Common myeloid progenitor, CD34-positive (primary cell): ENCODE data around the gene TGFA.

Experiments
- CTCF ChIA-PET: fragments of 350-600 bp; sonication (Branson Sonifier 250); formaldehyde crosslinking; loops from one replicate; lab custom pipeline; 2021; ENCODE audit warnings: antibody characterized with exemption; lab: Charles Lee
- POLR2A ChIA-PET: fragments of 350-600 bp; sonication (Branson Sonifier 250); formaldehyde crosslinking; loops from one replicate; lab custom pipeline; 2021; ENCODE audit warnings: antibody characterized with exemption; lab: Charles Lee
- DNase-seq, 3 donors: peaks; one replicate each; pipeline versions ENCODE4 v3.0.0 to v3.0.0-alpha.2; 2013
- H3K27ac ChIP-seq, 2 experiments: 1 replicate in 1 of 2; 2 replicates in 1 of 2; pipeline ENCODE4 v1.7.0; 2013; ENCODE audit warnings: inconsistent platforms in 2 of 2, low read length in 2 of 2, mild to moderate bottlenecking in 2 of 2, low read depth in 1 of 2, moderate library complexity in 1 of 2; ENCODE audit not compliant: severe bottlenecking in 2 of 2, insufficient read depth in 1 of 2, poor library complexity in 1 of 2
- H3K27me3 ChIP-seq, 5 experiments: replicated peaks in 2 of 5; 1 replicate in 3 of 5; 2 replicates in 2 of 5; pipeline versions ENCODE4 v1.6.1 to v1.7.0; 2013; ENCODE audit warnings: low read length in 4 of 5, mild to moderate bottlenecking in 2 of 5, moderate library complexity in 2 of 5, inconsistent platforms in 1 of 5; ENCODE audit not compliant: insufficient read depth in 5 of 5, control insufficient read depth in 4 of 5
- H3K36me3 ChIP-seq, 4 experiments: 1 replicate in 2 of 4; 2 replicates in 2 of 4; pipeline versions ENCODE4 v1.6.1 to v1.7.0; 2013; ENCODE audit warnings: low read length in 3 of 4, control low read depth in 1 of 4, mild to moderate bottlenecking in 1 of 4; ENCODE audit not compliant: control insufficient read depth in 4 of 4, insufficient read depth in 4 of 4
- H3K4me1 ChIP-seq, 4 experiments: 1 replicate in 3 of 4; 2 replicates in 1 of 4; pipeline versions ENCODE4 v1.6.1 to v1.7.1; 2013; ENCODE audit warnings: low read length in 3 of 4, mild to moderate bottlenecking in 3 of 4, control low read depth in 1 of 4, inconsistent platforms in 1 of 4, moderate library complexity in 1 of 4; ENCODE audit not compliant: control insufficient read depth in 4 of 4, insufficient read depth in 4 of 4; ENCODE audit errors: control extremely low read depth in 1 of 4
- H3K4me3 ChIP-seq, 7 experiments: 1 replicate in 4 of 7; 2 replicates in 3 of 7; pipeline versions ENCODE4 v1.5.1 to v1.7.0; 2013; ENCODE audit warnings: mild to moderate bottlenecking in 7 of 7, low read length in 6 of 7, moderate library complexity in 6 of 7, inconsistent platforms in 2 of 7, low read depth in 2 of 7, control low read depth in 1 of 7; ENCODE audit not compliant: insufficient read depth in 4 of 7, control insufficient read depth in 1 of 7; ENCODE audit errors: extremely low read depth in 1 of 7
- H3K9me3 ChIP-seq, 5 experiments: 1 replicate in 4 of 5; 2 replicates in 1 of 5; pipeline versions ENCODE4 v1.6.1 to v1.7.1; 2013; ENCODE audit warnings: low read length in 4 of 5, mild to moderate bottlenecking in 2 of 5, inconsistent platforms in 1 of 5, low read depth in 1 of 5, moderate library complexity in 1 of 5; ENCODE audit not compliant: control insufficient read depth in 4 of 5, insufficient read depth in 2 of 5; ENCODE audit errors: control extremely low read depth in 1 of 5
- WGBS: methylation state at CpG from one replicate; pipeline ENCODE4 v1.1.5; 2013; ENCODE audit not compliant: insufficient coverage; 5-methylcytosine and 5-hydroxymethylcytosine counted together

The TGFA gene

GRCh38 chr2:70496819-70497218, 56.8 kb downstream of the TGFA start:
- ChIA-PET CTCF (interaction anchor here (0.7 to 1.5 kb wide), 3 partner anchors 11 to 121 kb away, joined by 3 to 4 read pairs (median 4); no protein-coding TSS in a partner anchor), POLR2A (no interaction called here)
- H3K4me1 ChIP-seq, result no peaks in the 10 kb centered on the region
- DNase-seq, result no peak
- WGBS, result 89% methylated on average over 4 of the region's 5 CpGs
- H3K27ac ChIP-seq, result no peak overlapping the region
- no peaks in the 10 kb centered on the region for H3K9me3 ChIP-seq
- H3K4me3 ChIP-seq, result no peak overlapping the region
- H3K36me3 ChIP-seq, result no peaks in the 10 kb centered on the region
- H3K27me3 ChIP-seq, result no peaks in the 10 kb centered on the region

- ChIA-PET POLR2A (no interaction called here), CTCF (interaction anchor here (0.7 kb wide), 1 partner anchor 411 kb away, joined by 3 read pairs; no protein-coding TSS in a partner anchor)
- no CpG with 5 or more reads among the region's 3 CpGs for WGBS
- no peak for DNase-seq
- Histone ChIP-seq H3K4me1 (no peaks in the 10 kb centered on the region), H3K4me3 (no peak overlapping the region), H3K36me3 (no peaks in the 10 kb centered on the region), H3K9me3 (no peaks in the 10 kb centered on the region), H3K27me3 (no peaks in the 10 kb centered on the region), H3K27ac (no peak overlapping the region)
Observed at GRCh38 chr2:70494293-70494886, 59.2 kb downstream of the TGFA start.

DNA sequence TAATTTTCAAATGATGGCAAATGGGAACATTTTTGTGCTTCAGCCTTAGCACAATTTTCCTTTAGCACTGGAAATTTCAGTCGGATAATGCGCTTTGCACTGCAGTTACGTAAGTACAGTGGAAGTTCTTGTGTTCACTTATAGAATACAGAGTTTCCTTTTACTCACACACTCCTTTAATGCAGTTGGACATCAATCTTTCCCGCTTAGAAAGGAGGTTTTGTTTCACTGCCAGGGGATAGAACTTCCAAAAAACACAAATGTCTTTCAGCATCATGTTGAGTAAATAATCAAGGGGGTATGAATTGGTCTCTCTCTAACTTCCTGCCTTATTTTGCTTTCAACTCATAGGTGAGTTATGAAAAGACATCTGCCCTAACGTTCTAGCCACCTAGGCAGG, 63.2 kb downstream of the TGFA start:
- DNase-seq, result no peak
- WGBS, result 94% methylated on average over 3 of the region's 5 CpGs
- Histone ChIP-seq H3K9me3 (no peaks in the 10 kb centered on the region), H3K4me3 (no peak overlapping the region), H3K27ac (no peak overlapping the region), H3K36me3 (no peaks in the 10 kb centered on the region), H3K4me1 (no peaks in the 10 kb centered on the region), H3K27me3 (no peaks in the 10 kb centered on the region)
- ChIA-PET CTCF (no interaction called here), POLR2A (no interaction called here)

- H3K9me3 ChIP-seq, result no peaks in the 10 kb centered on the region
- no peaks in the 10 kb centered on the region for H3K27me3 ChIP-seq
- no peak overlapping the region for H3K4me3 ChIP-seq
- no peak for DNase-seq
- no peaks in the 10 kb centered on the region for H3K36me3 ChIP-seq
- no peaks in the 10 kb centered on the region for H3K4me1 ChIP-seq
- WGBS, result 97% methylated on average over 7 of the region's 10 CpGs
- POLR2A ChIA-PET, result no interaction called here
- H3K27ac ChIP-seq, result no peak overlapping the region
- CTCF ChIA-PET, result interaction anchor here (0.8 kb wide), 1 partner anchor 129 kb away, joined by 3 read pairs; no protein-coding TSS in a partner anchor
Observed at GRCh38 chr2:70489165-70489564, 64.5 kb downstream of the TGFA start.

DNA sequence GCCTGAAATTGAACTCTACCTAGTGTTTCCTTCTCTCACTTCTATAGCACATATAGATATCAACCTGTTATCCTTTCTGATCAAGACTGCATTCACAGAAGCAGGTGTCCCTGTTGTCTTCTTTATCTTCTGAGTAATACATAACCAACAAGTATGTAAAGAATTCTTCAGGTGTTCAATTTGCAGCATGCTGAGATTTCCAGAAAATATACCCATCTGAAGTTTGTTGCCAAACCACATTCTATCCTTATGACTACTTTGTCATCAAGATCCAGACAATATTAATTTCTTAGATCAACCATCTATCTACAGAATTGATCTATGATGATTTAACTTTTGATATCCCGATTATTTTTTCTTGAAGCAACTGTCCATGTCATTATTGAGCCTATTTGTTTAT, 69.5 kb downstream of the TGFA start:
- Histone ChIP-seq H3K36me3 (no peaks in the 10 kb centered on the region), H3K9me3 (peaks cover 0 to 5% (median 3%) of the 10 kb centered on the region in 5 experiments), H3K4me1 (peaks cover 0 to 7% (median 0%) of the 10 kb centered on the region in 4 experiments), H3K27ac (no peak overlapping the region), H3K4me3 (no peak overlapping the region), H3K27me3 (no peaks in the 10 kb centered on the region)
- no peak for DNase-seq
- CTCF ChIA-PET, result no interaction called here
- WGBS, result 100% methylated on average over 1 of the region's 1 CpG
- POLR2A ChIA-PET, result no interaction called here

DNA sequence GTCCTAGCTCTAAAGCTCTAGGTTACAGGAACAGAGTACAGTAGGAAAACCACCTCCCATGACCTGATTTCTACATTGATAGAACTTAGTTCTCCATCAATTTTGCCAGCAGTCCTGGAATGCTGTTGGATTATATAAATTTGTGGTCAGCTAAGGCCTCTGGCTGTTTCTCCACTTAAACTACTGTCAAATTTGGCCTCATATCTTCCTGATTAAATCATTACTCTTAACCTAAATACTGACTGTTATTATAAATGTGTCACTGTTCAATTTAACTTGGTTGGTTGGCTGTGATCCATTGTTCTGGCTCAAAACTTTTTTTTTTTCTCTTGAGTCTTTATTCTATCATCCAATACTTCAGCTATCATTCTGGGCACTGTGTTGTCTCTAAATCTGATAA, 71.2 kb downstream of the TGFA start:
- no peaks in the 10 kb centered on the region for H3K36me3 ChIP-seq
- CTCF ChIA-PET, result interaction anchor here (1.0 to 1.1 kb wide), 2 partner anchors 18 to 172 kb away, joined by 3 read pairs; no protein-coding TSS in a partner anchor
- no peak overlapping the region for H3K27ac ChIP-seq
- H3K27me3 ChIP-seq, result no peaks in the 10 kb centered on the region
- DNase-seq, result no peak
- H3K4me1 ChIP-seq, result peaks cover 0 to 7% (median 0%) of the 10 kb centered on the region in 4 experiments
- H3K4me3 ChIP-seq, result no peak overlapping the region
- POLR2A ChIA-PET, result no interaction called here
- peaks cover 0 to 5% (median 3%) of the 10 kb centered on the region in 5 experiments for H3K9me3 ChIP-seq

GRCh38 chr2:70480468-70480867, 73.2 kb downstream of the TGFA start:
- Histone ChIP-seq H3K36me3 (no peaks in the 10 kb centered on the region), H3K27me3 (no peaks in the 10 kb centered on the region), H3K4me1 (peaks cover 3 to 14% (median 5%) of the 10 kb centered on the region in 4 experiments), H3K4me3 (no peak overlapping the region), H3K27ac (no peak overlapping the region), H3K9me3 (peaks cover 0 to 5% (median 3%) of the 10 kb centered on the region in 5 experiments)
- no peak for DNase-seq
- CTCF ChIA-PET, result no interaction called here
- POLR2A ChIA-PET, result no interaction called here
- 95% methylated on average over 3 of the region's 5 CpGs for WGBS
